Right lobe of liver (tissue), 6 donors: Measurements from ENCODE around the gene NHSL2. TPM values are rescaled to one million over a fixed set of nuclear protein-coding genes. Genes with fewer than 3 reads are reported as not detected.

ENCODE experiments used
- ATAC-seq, 4 donors: fragments of 200-7000 bp; cut with Tn5 transposase; one replicate each; pipeline ENCODE4 v1.9.1; 2020; ENCODE audit warnings: mild to moderate bottlenecking in 4 of 4, moderate library complexity in 4 of 4
- DNase-seq, 3 donors: peaks; one replicate each; pipeline ENCODE4 v3.0.0-alpha.2; 2020
- H3K27ac ChIP-seq, 3 donors: fragments of 200-600 bp; one replicate each; pipeline ENCODE4 v1.8.0; 2022
- H3K27me3 ChIP-seq, 2 donors: fragments of 200-600 bp; one replicate each; pipeline ENCODE4 v1.8.0; 2022
- H3K36me3 ChIP-seq, 4 donors: fragments of 200-600 bp; sonication (generic) in 1 of 4; one replicate each; pipeline versions ENCODE4 v1.5.1 to v1.8.0; 2017 to 2022; ENCODE audit warnings: control low read depth in 1 of 4
- H3K4me1 ChIP-seq, 4 donors: fragments of 200-600 bp; sonication (generic) in 1 of 4; one replicate each; pipeline versions ENCODE4 v1.5.1 to v1.8.0; 2017 to 2022; ENCODE audit warnings: control low read depth in 1 of 4
- H3K4me3 ChIP-seq, 3 donors: fragments of 200-600 bp; one replicate each; pipeline ENCODE4 v1.8.0; 2022
- H3K9me3 ChIP-seq, 4 donors: fragments of 200-600 bp; sonication (generic) in 1 of 4; one replicate each; pipeline versions ENCODE4 v1.5.1 to v1.8.0; 2017 to 2022; ENCODE audit warnings: control low read depth in 1 of 4
- CTCF ChIP-seq, 4 donors: fragments of 200-600 bp in 3 of 4; fragments of 450-650 bp in 1 of 4; IDR thresholded peaks; one replicate each; pipeline versions ENCODE4 v1.5.1 to v1.8.0; 2016 to 2022; ENCODE audit warnings: antibody characterized with exemption in 4 of 4, mild to moderate bottlenecking in 2 of 4
- POLR2A ChIP-seq: fragments of 450-650 bp; IDR thresholded peaks from one replicate; pipeline ENCODE4 v1.6.1; 2017; ENCODE audit warnings: antibody characterized with exemption, mild to moderate bottlenecking
- WGBS: methylation state at CpG from one replicate; pipeline ENCODE4 v1.1.6; 2018; ENCODE audit warnings: low coverage, low lambda C conversion rate; ENCODE audit not compliant: insufficient coverage; ENCODE audit errors: missing lambda C conversion rate; 5-methylcytosine and 5-hydroxymethylcytosine counted together
- intact Hi-C, 2 donors: fragments of 100-400 bp; cut with DNase I; formaldehyde crosslinking; loops; one replicate each; pipeline versions ENCODE4 v1.11.2 to v1.14.1; 2022
- total RNA-seq, 6 experiments: library from RNA; depleted of rRNA in 2 of 6; stranded (reverse); fragments of >200 nt in 2 of 6; fragmentation: NEBNext Ultra II Directional in 3 of 6; extraction: Animal tissue kit (Norgen Biotek cat#: 25700) in 3 of 6; gene quantifications; one replicate each; pipeline versions ENCODE4 v1.1.0 to v1.2.4, GENCODE V29; 2016 to 2023
- donor health status: DM: no; HTN: yes; CAD: no.
- donor health status: DM: no; HTN: no; CAD: no.
- donor health status: DM: no; HTN: no; CAD: no.
- donor health status: DM: no; HTN: yes; CAD: no.
- donor health status: DM: no; HTN: yes; CAD: no.

The NHSL2 gene
- total RNA-seq, 6 experiments from 2014 or later, result 0.81 to 2.1 (median 1.3) TPM

GRCh38 chrX:72120837-72121236 lies 210.2 kb downstream of the NHSL2 start:
- DNase-seq, result no peak
- no peaks in the 10 kb centered on the region for H3K36me3 ChIP-seq
- no peaks in the 10 kb centered on the region for H3K9me3 ChIP-seq
- no peaks in the 10 kb centered on the region for H3K27me3 ChIP-seq
- H3K4me3 ChIP-seq, result no peak overlapping the region
- H3K27ac ChIP-seq, result peak overlapping the region in 1 of 3 donors; percentile 1
- intact Hi-C loops, result loop anchor here (10.0 kb wide), 2 partner anchors 96 to 126 kb away; no protein-coding TSS in a partner anchor
- no peak for TF ChIP-seq POLR2A
- no peaks in the 10 kb centered on the region for H3K4me1 ChIP-seq
- 59% methylated on average over 5 of the region's 6 CpGs for WGBS
- peak in 2 of 4 donors; percentile 18 to 31 for ATAC-seq

GRCh38 chrX:72121383-72121782 lies 210.7 kb downstream of the NHSL2 start:
- TF ChIP-seq CTCF (IDR thresholded peaks at IDR 0.05) (no peak), POLR2A (no peak)
- no peaks in the 10 kb centered on the region for H3K4me1 ChIP-seq
- intact Hi-C loops, result loop anchor here (10.0 kb wide), 2 partner anchors 97 to 127 kb away; no protein-coding TSS in a partner anchor
- DNase-seq (peak in 1 of 3 donors; percentile 55), ATAC-seq (peak; percentile 69 to 84 (median 74))
- no peak overlapping the region for H3K27ac ChIP-seq
- H3K27me3 ChIP-seq, result no peaks in the 10 kb centered on the region
- 19% methylated on average over 3 of the region's 3 CpGs for WGBS
- H3K4me3 ChIP-seq, result no peak overlapping the region
- H3K36me3 ChIP-seq, result no peaks in the 10 kb centered on the region
- H3K9me3 ChIP-seq, result no peaks in the 10 kb centered on the region

- no peak for DNase-seq
- Histone ChIP-seq H3K27me3 (no peaks in the 10 kb centered on the region), H3K27ac (no peak overlapping the region), H3K9me3 (no peaks in the 10 kb centered on the region), H3K4me3 (no peak overlapping the region), H3K4me1 (no peaks in the 10 kb centered on the region), H3K36me3 (no peaks in the 10 kb centered on the region)
- intact Hi-C loops, result loop anchor here (10.0 kb wide), 2 partner anchors 98 to 128 kb away; no protein-coding TSS in a partner anchor
- WGBS, result 43% methylated on average over 4 of the region's 6 CpGs
- ATAC-seq, result no peak
- TF ChIP-seq POLR2A (no peak), CTCF (IDR thresholded peaks at IDR 0.05) (no peak)
Measured at GRCh38 chrX:72122621-72123337, 212.1 kb downstream of the NHSL2 start.

- Histone ChIP-seq H3K27me3 (no peaks in the 10 kb centered on the region), H3K36me3 (no peaks in the 10 kb centered on the region), H3K9me3 (no peaks in the 10 kb centered on the region), H3K4me1 (peaks cover 0 to 4% (median 1%) of the 10 kb centered on the region in 4 donors), H3K4me3 (no peak overlapping the region), H3K27ac (no peak overlapping the region)
- intact Hi-C loops, result loop anchor here (10.0 kb wide), 2 partner anchors 99 to 129 kb away; no protein-coding TSS in a partner anchor
- peak in 1 of 4 donors; percentile 51 for ATAC-seq
- TF ChIP-seq POLR2A (no peak), CTCF (IDR thresholded peaks at IDR 0.05) (no peak)
- no peak for DNase-seq
- WGBS, result 34% methylated on average over 5 of the region's 11 CpGs
Measured at GRCh38 chrX:72123471-72124185, 213.0 kb downstream of the NHSL2 start.
